Lower lobe of right lung (tissue), 2 donors: ENCODE measurements around the gene CSMD2. TPM values are rescaled to one million over a fixed set of nuclear protein-coding genes. Genes with fewer than 3 reads are reported as not detected.

Source experiments
- ATAC-seq, 2 donors: fragments of 200-7000 bp; cut with Tn5 transposase; one replicate each; pipeline ENCODE4 v1.9.1; 2020 to 2022; ENCODE audit warnings: mild to moderate bottlenecking in 2 of 2, moderate library complexity in 2 of 2
- DNase-seq: peaks from one replicate; pipeline ENCODE4 v3.0.0-alpha.2; 2020
- H3K27ac ChIP-seq: fragments of 200-600 bp; one replicate; pipeline ENCODE4 v1.8.0; 2022
- H3K27me3 ChIP-seq: fragments of 200-600 bp; one replicate; pipeline ENCODE4 v1.8.0; 2022; ENCODE audit warnings: low read depth
- H3K36me3 ChIP-seq: fragments of 200-600 bp; one replicate; pipeline ENCODE4 v1.8.0; 2022; ENCODE audit warnings: mild to moderate bottlenecking
- H3K4me1 ChIP-seq: fragments of 200-600 bp; one replicate; pipeline ENCODE4 v1.8.0; 2022
- H3K4me3 ChIP-seq: fragments of 200-600 bp; one replicate; pipeline ENCODE4 v1.8.0; 2022; ENCODE audit warnings: mild to moderate bottlenecking
- H3K9me3 ChIP-seq: fragments of 200-600 bp; one replicate; pipeline ENCODE4 v1.8.0; 2022
- intact Hi-C: fragments of 100-400 bp; cut with DNase I; formaldehyde crosslinking; loops from one replicate; pipeline ENCODE4 v1.11.0; 2022
- total RNA-seq: library from RNA; stranded (reverse); fragmentation: NEBNext Ultra II Directional; extraction: Animal tissue kit (Norgen Biotek cat#: 25700); gene quantifications from one replicate; pipeline ENCODE4 v1.2.1, GENCODE V29; 2021
- TF ChIP-seq, protein P1 (sequence below): fragments of 200-600 bp; IDR thresholded peaks from one replicate; pipeline ENCODE4 v1.8.0; 2022; ENCODE audit warnings: antibody characterized with exemption, mild to moderate bottlenecking
- donor health status: DM: no; HTN: yes; CAD: no; lungs with severe emphysema.

Gene CSMD2
- total RNA-seq, 1 donor from 2014 or later = 1.1 TPM

DNA sequence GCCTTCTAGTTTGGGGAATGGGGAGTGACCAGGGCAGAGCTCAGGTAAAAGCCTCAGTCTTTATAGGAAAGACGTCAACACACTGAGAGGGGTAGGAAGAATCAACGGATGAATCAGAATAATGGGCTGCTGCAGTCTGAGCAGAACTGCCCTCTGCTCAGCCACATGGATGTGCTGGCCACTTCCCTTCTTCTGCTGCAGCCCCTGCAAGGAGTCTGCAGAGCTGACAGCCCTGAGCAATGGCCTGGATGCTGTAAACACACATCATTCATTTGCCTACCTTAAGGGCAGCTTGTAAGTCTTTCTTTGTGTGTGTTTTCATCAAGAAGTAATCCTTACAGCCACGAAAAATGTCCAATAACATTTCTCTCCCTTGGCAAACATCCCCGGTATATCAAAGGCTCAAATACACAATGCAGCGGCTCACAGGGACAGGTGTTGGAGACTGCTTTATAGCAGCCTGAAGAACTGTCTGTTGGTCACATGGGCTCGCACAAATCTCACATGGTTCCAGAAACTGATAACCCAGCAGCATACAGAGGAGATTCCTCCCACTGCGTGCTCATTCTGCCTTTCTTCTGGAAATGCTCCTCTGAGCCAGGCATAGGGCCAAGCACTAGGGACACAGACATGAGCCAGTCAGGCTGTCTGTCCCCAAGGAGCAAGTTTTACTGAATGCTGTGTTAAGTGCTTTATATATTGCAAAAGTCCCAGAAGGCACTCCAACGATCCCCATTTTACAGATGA, 191.1 kb downstream of the CSMD2 start:
- Histone ChIP-seq H3K4me1 (no peaks in the 10 kb centered on the region), H3K9me3 (no peaks in the 10 kb centered on the region), H3K27me3 (no peaks in the 10 kb centered on the region), H3K36me3 (no peaks in the 10 kb centered on the region), H3K4me3 (no peak overlapping the region), H3K27ac (no peak overlapping the region)
- TF ChIP-seq, protein P1, sequence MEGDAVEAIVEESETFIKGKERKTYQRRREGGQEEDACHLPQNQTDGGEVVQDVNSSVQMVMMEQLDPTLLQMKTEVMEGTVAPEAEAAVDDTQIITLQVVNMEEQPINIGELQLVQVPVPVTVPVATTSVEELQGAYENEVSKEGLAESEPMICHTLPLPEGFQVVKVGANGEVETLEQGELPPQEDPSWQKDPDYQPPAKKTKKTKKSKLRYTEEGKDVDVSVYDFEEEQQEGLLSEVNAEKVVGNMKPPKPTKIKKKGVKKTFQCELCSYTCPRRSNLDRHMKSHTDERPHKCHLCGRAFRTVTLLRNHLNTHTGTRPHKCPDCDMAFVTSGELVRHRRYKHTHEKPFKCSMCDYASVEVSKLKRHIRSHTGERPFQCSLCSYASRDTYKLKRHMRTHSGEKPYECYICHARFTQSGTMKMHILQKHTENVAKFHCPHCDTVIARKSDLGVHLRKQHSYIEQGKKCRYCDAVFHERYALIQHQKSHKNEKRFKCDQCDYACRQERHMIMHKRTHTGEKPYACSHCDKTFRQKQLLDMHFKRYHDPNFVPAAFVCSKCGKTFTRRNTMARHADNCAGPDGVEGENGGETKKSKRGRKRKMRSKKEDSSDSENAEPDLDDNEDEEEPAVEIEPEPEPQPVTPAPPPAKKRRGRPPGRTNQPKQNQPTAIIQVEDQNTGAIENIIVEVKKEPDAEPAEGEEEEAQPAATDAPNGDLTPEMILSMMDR = no peak
- no peak for DNase-seq
- intact Hi-C loops = no loop called here
- ATAC-seq = no peak

DNA sequence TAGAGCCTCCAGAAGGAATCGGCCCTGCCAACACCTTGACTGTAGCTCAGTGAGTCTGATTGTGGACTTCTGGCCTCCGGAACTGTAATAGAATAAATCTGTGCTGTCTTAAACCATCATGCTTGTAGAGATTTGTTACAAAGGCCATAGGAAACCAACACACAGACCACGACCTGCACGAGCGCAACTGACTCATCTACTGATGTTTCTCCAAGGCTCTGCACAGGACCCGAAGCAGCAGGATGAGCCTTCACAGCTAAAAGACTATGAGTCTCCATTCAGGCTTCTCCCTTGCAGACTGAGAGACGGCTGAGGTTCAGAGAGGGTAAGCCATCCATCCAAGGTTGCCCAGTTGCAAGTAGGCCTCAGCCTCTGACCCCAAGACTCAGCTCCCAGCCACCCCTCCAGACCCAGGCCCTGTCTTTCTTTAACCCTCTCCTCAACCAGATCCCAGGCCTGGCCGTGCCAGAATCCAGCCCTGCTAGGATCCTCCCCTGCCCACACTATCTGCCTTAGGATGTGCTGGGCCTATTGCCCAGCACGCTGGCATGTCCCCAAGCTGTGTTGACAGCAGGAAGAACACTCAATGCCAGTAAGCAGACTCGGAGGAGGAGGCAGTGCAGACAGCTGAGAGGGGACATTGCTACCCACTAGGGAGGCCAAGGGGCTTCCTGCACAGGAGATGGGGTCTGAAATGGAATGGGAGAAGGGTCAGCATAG, 192.2 kb downstream of the CSMD2 start:
- H3K36me3 ChIP-seq = no peaks in the 10 kb centered on the region
- intact Hi-C loops = no loop called here
- ATAC-seq = no peak

DNA sequence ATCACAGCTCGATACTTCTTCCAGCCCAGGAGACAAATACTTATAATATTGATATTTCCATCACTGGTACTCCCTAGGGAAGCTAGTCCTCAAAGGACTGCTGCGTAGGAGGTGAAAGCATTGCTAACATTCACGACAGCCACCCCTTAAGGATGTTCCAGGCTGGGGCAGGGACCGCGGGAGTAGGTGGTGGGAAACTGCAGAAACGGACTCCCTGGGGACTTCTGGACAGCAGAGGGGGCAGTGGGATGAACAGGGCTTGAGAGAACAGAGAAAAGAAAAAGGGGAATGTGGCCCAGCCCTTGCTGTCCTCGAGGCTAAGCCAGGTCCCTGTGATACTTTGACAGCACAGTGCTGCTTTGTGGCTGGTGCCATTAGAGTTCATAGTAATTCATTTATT, 193.1 kb downstream of the CSMD2 start:
- no peak overlapping the region for H3K4me3 ChIP-seq
- no peaks in the 10 kb centered on the region for H3K4me1 ChIP-seq
- DNase-seq (no peak), ATAC-seq (no peak)
- TF ChIP-seq, protein P1 = no peak
- H3K36me3 ChIP-seq = no peaks in the 10 kb centered on the region
- no peak overlapping the region for H3K27ac ChIP-seq
- H3K9me3 ChIP-seq = no peaks in the 10 kb centered on the region
- intact Hi-C loops = no loop called here
- H3K27me3 ChIP-seq = no peaks in the 10 kb centered on the region

More for the DNA sequence above, 192.2 kb downstream of the CSMD2 start:
- Histone ChIP-seq H3K4me3 (no peak overlapping the region), H3K4me1 (no peaks in the 10 kb centered on the region), H3K9me3 (no peaks in the 10 kb centered on the region), H3K27ac (no peak overlapping the region), H3K27me3 (no peaks in the 10 kb centered on the region)
- DNase-seq = no peak
- TF ChIP-seq, protein P1 = no peak

DNA sequence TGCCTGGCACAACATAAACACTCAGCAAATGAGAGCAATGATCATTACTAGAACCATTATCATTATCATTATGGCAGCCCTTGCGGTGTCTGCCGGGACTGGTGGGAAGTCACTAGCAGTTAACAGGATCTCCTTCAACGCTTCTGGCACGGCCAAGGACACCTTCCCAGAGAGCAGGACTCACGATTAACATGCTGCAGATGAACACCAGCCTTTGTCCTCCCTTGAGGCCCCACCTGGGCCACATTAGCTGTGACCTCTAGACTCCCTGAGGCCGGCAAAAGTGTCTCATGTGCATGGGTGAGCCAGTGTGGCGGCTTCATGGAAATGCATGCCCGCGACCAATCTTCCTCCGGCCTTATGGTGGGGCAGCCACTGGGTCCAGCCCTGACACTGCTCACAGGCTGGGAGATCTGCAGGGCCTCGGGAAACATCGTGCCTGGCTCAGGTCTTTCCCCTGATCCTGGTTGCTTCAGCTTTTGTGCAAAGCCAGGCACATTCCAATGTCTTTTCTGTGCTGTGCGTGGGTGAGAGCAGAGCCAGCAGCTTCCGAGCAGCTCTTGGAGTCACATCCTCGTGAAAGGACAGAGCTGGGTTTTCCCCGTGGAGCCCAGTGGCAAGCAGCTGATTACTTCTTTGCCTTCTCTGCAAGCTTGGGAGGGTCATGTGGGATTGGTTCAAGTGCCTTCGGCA, 193.9 kb downstream of the CSMD2 start:
- no peak for DNase-seq
- TF ChIP-seq, protein P1 = no peak
- Histone ChIP-seq H3K4me1 (no peaks in the 10 kb centered on the region), H3K4me3 (no peak overlapping the region), H3K9me3 (no peaks in the 10 kb centered on the region), H3K27me3 (no peaks in the 10 kb centered on the region), H3K27ac (no peak overlapping the region), H3K36me3 (no peaks in the 10 kb centered on the region)
- peak; percentile 13 to 32 for ATAC-seq
- intact Hi-C loops = no loop called here

DNA sequence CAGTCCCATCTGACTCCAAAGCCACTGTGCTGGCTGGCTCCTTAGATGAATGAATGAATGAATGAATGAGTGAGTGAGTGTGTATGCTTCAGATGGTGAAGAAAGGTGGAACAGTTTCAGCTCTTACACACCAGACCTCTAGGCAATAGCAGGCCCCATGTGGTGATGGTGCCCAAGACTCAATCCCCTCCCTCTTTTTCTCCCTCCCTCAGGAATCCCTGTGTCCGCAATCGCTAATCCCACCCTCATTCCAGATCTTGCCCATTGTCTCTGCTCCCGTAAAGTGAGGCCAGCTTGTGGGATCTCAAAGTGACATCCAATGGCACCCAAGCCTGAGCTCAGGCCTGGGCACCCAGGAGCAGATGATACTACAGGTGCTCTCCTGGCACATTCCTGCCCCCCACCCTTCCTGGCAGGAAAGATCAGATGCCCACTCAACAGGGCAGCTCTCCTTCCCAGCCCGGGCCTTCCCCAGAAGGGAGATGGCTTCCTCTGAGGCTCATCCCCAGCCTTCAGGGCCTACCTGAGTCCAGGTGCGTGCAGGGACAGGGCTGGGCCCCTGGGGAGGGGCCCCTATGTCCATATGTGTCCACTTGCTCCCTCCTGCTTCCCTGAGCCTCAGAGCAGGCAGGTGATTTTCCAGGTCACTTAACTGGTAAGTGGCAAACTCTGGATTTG, 194.7 kb downstream of the CSMD2 start:
- H3K4me1 ChIP-seq = no peaks in the 10 kb centered on the region
- DNase-seq (no peak), ATAC-seq (no peak)
- H3K36me3 ChIP-seq = no peaks in the 10 kb centered on the region
- H3K4me3 ChIP-seq = no peak overlapping the region
- no peak overlapping the region for H3K27ac ChIP-seq
- TF ChIP-seq, protein P1 = no peak
- no peaks in the 10 kb centered on the region for H3K27me3 ChIP-seq
- intact Hi-C loops = no loop called here
- no peaks in the 10 kb centered on the region for H3K9me3 ChIP-seq
